Breast epithelium (tissue), 3 donors: ENCODE measurements around the gene ERICH2.

Source experiments
- POLR2A ChIP-seq: fragments of 450-650 bp; IDR thresholded peaks from one replicate; pipeline ENCODE4 v1.6.1; 2016; ENCODE audit warnings: antibody characterized with exemption, mild to moderate bottlenecking, moderate library complexity
- POLR2AphosphoS5 ChIP-seq, 3 donors: sonication (generic); formaldehyde crosslinking; IDR thresholded peaks; one replicate each; pipeline ENCODE4 v1.6.1; 2017; ENCODE audit warnings: antibody characterized with exemption in 3 of 3
- TF ChIP-seq, protein P1 (sequence below), 3 donors: fragments of 450-650 bp; IDR thresholded peaks; one replicate each; pipeline ENCODE4 v1.5.1; 2016 to 2017; ENCODE audit warnings: antibody characterized with exemption in 3 of 3, mild to moderate bottlenecking in 3 of 3, moderate library complexity in 3 of 3

DNA sequence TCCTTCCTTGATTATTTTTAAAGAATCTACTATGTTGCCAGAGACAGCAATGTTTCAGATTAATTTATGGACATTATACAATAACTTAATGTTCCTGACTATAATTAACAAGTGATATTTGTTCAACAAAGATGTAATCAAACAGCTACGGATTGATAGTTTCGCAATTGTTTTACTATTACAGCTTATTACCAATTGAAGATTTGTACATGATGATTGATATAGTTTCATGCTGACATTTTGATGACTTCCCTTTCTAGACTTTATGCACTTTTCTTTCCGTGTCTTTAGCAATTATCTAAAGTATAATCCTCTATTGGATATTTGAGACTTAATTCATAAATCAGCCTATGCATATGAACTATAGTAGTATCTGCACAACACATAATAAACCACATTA is 48.5 kb upstream of the ERICH2 start:
- TF ChIP-seq, protein P1, sequence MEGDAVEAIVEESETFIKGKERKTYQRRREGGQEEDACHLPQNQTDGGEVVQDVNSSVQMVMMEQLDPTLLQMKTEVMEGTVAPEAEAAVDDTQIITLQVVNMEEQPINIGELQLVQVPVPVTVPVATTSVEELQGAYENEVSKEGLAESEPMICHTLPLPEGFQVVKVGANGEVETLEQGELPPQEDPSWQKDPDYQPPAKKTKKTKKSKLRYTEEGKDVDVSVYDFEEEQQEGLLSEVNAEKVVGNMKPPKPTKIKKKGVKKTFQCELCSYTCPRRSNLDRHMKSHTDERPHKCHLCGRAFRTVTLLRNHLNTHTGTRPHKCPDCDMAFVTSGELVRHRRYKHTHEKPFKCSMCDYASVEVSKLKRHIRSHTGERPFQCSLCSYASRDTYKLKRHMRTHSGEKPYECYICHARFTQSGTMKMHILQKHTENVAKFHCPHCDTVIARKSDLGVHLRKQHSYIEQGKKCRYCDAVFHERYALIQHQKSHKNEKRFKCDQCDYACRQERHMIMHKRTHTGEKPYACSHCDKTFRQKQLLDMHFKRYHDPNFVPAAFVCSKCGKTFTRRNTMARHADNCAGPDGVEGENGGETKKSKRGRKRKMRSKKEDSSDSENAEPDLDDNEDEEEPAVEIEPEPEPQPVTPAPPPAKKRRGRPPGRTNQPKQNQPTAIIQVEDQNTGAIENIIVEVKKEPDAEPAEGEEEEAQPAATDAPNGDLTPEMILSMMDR (IDR thresholded peaks at IDR 0.05) = no peak
- no peak for TF ChIP-seq POLR2A
- no peak for TF ChIP-seq POLR2AphosphoS5 (IDR thresholded peaks at IDR 0.05)
